Retina (tissue), 1 donor: Measurements from ENCODE around the gene UBE2J2.

Experiments
- DNase-seq: peaks from one replicate; pipeline ENCODE4 v3.0.0-alpha.2; 2016

The UBE2J2 gene

GRCh38 chr1:1309251-1310108 lies 35.8 kb upstream of the UBE2J2 start:
- no peak for DNase-seq

GRCh38 chr1:1308756-1309250 lies 35.1 kb upstream of the UBE2J2 start:
- no peak for DNase-seq

DNA sequence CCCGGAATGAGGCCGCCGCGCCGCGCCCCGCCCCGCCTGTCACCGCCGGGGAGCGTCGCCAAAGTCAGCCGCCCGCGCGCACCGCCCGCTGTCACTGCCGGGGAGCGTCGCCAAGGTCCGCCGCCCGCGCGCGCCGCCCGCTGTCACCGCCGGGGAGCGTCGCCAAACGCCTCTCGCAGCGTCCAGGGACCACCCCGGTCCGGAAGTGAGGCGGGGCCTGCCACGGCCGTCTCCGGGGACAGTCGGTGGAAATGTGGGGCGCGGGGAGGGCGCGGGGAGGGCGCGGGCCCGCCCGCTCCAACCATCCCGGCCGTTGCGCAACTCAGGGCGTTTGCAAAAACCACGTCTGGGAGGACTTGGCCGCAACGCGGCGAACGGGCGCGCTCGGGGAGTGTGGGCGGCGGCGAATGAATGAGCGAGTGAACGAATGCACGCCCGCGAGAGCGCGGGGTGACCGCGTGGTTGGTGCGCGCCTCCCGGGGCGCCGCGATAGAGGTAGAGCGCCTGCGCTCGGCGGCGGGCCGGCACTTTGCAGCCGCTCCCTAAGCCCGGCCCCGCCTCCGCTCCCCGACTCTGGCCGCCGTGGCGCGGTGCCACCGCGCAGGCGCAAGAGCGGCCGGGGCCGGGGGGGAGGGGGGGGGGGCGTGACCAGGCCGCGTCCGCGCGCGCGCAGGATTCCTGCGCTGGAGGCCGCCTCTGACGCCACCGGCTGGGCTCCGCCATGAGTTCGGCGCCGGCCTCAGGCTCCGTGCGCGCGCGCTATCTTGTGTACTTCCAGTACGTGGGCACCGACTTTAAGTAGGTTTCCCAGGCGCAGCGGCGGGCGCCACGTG lies 34.5 kb upstream of the UBE2J2 start, which contains the start of the genes ACAP3 and PUSL1:
Gene ACAP3 (minus strand): TSS at position 8 of the 833 bp plus-strand sequence. CDS start 115 bp downstream, outside the sequence.
Gene PUSL1 (plus strand): TSS at position 675 of the 833 bp plus-strand sequence. CDS start 47 bp downstream, at position 722.
- DNase-seq = peak; percentile 96

- DNase-seq = no peak
Measured at GRCh38 chr1:1307261-1307922, 33.7 kb upstream of the UBE2J2 start.

DNA sequence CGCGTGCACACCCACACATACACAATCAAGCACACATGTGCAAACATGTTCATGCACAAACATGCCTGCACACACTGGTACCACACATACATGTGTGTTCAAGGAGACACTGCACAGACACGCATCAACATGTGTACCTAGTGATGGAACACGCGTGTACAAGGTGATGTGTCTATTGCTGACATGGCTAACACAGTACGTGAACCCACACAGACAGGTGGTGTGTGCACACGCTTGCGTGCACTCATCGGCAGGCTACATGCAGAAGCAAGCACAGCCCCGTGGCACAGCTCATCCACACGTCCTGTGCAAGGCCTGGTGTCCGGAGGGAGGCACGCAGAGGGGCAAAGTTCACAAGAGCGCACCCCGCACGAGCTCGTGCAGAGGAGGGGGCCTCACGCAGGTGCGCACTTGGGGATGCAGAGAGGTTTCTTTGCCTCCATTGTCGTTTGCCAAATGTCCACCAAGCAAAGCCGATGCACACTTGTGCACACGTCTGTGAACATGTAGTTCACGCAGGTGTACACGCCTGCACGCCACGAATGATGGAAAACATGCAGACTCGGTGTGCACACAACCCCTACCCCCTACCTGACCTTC lies 33.1 kb upstream of the UBE2J2 start:
- DNase-seq = no peak

DNA sequence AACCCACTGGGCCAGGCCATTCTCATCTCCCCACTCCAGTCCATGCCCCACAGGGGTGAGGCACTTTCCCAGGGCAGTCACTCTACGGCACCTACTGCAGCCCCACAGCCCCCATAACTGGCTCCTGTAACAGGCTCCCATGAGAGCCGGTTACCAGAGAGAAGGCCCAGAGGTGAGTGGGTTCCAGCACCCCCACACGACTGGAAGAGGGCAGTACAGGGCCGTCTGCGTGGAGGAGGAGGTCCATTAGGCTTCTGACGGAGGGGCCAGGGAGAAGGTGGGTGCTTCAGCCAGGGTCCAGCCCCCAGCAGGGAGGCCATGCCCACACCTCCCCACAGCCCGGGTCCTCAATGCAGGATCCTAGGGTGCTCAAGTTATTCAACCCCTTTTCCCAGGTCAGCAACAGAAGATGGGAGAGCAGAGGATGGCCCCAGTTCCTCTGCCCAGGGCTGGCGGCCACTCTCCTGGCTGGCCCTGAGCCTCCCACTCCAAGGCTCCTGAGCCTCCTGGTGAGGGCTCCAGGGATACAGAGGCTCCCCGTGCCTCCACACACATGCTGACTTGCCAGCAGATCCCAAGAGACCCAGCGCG lies 32.5 kb upstream of the UBE2J2 start:
- no peak for DNase-seq

- DNase-seq = no peak
Measured at GRCh38 chr1:1305300-1306069, 31.8 kb upstream of the UBE2J2 start.

- DNase-seq = peak; percentile 95
Measured at GRCh38 chr1:1304331-1305299, 31.0 kb upstream of the UBE2J2 start.

- DNase-seq = no peak
Measured at GRCh38 chr1:1303736-1304135, 30.1 kb upstream of the UBE2J2 start.

DNA sequence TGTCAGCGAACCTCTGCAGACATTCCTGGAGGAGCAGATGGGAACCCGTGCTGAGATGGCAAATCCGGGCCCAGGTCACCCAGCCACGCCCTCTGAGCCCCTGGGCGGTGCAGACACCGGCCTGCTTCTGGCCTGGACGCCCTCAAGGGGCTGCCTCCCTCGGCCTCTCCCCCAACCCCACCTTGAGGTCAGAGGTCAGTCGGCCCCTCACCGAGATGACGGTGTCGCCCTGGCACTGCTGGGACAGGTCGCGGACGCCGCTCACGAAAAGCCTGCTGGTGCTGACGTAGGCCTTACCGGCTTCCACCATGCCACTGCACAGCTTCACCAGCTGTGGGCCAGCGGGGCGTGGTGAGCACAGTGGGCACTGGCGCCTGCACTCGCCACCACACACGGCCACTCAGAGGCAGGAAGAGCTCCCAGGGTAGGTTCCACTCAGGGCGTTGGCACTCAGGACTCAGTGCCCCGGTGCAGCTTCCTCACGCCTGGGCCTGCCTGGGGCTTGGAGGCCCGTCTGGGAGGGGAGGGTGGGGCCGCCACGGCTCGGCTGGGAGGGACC lies 29.4 kb upstream of the UBE2J2 start:
- DNase-seq = no peak

DNA sequence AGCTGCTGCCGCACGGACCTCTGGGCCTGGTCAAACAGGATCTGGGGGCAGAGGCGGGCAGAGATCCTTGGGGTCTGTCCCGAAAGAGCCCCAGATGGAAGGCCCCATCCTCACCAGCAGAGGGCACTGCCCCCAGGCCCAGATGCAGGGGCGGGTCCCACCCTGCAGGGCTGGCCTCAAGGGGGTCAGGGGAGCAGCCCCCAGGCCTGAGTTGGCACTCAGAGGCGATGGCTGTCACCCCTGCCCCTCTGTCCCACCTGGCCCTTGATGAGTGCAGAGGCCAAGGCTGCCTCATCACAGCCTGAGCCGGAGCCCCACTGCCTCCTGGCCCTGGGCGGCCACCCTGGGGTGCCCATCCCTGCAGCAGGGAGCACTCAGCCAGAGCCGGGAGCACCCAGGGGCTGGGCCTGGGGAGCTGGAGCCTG lies 28.4 kb upstream of the UBE2J2 start:
- DNase-seq = no peak

DNA sequence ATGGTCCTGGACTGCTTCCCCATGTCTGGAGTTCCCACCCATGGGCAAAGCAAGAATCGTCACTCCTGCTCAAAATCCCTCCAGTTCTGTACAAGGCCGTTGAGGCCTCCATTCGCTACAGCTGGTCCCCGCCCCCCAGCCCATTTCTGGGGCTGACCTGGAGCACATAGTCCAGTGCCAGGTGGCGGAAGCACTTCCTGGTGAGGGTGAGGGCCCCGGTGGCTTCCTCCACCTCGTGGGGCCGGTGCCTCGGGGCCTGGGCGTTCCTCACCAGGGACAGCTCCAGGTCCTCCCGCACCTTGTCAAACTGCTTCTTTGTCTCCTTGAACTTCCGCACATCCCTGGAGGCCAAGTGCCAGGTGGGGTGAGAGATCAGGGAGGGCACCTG lies 26.7 kb upstream of the UBE2J2 start:
- DNase-seq = no peak

- no peak for DNase-seq
Measured at GRCh38 chr1:1299686-1300351, 26.2 kb upstream of the UBE2J2 start.

DNA sequence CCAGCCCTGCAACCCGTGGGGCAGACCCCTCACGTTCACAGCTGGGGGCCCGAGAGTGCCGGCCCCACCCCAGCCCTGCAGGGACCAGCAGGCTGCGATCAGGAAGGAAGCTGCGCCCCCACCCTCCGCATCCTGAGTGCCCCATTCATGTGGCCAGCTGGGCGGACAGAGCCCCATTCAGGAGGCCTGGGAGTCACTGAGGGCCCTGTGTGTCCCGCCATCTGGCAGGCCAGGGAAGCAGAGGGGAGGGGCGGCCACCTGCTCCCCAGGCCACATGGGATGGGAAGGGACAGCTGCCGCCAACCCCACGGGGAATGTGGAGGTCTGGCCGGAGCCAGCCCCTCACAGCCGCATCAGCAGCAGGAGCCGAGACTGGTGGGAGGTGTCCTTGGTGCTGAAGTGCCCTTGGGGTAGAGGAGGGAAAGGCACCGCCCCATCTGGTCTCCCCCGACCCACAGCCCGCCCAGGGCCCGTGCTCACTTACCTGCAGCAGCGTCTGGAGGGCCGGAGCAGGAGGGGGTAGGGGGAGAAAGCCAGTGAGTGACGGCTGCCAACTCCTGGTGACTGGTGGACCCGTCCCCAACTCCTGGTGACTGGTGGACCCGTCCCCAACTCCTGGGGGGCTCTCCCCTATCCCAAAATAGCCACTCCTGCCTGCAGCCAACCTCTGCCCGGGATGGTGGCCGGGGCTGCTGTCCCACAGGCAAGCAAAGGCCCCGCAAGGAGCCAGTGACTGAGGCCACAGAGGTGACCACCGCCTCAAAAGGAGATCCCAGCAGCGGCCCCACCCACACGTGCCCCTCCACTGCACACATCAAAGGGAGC lies 25.4 kb upstream of the UBE2J2 start:
- peak; percentile 86 for DNase-seq

- DNase-seq = no peak
Measured at GRCh38 chr1:1297802-1298424, 24.3 kb upstream of the UBE2J2 start.

- no peak for DNase-seq
Measured at GRCh38 chr1:1296070-1297061, 22.7 kb upstream of the UBE2J2 start.
